ENCODE measurements around the gene PCNT.

The PCNT gene

DNA sequence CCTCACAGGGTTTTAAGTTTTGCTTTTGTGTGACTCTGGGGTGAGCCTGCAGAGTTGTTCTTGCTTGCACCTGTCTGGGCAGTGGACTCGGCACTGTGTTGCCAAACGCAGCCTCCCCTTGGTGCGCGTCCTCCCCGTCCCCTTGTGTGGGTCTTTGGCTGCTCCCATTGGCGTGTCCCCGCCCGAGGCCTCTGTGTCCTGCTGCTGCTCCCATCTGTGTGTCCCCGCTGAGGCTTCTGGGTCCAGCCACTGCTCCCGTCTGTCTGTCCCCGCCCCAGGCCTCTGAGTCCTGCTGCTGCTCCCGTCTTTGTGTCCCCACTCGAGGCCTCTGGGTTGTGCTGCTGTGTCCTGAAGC, 62.8 kb downstream of the PCNT start:
- no peak for DNase-seq (ENCODE audit: low spot score)
- no peak overlapping the region for H3K23ac ChIP-seq (ENCODE audit: low read depth, low read length, poor library complexity)
- H2BK5ac ChIP-seq (ENCODE audit: low read length): no peak overlapping the region

DNA sequence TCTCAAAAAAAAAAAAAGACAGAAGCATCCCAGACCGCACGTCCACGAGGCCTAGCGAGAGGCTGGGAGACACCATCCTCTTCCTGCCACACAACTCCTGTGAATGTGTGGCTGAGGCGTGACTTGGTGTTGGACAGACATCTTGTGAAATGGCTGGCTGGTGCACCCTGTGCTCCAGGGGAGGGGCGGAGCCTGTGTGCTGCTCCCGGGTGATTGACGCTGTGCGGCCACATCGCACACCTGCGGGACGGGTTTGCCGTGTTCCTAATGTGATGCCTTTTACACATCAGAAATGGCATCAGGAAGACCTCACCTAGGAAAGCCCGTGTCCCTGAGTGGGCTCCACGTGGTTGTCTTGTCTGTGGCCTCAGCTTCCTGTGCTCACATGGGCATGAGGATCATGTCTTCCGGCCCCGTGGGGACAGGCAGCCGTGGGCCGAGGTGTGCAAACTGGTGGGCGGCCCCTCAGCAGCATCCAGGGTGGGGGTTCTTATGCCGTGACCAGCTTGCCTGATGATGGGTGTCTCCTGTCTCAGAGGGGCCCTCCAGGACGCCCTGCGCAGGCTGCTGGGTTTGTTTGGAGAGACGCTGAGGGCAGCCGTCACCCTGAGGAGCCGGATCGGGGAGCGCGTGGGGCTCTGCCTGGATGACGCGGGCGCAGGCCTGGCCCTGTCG, 64.4 kb downstream of the PCNT start:
- Histone ChIP-seq H4K91ac (ENCODE audit: low read depth, low read length, poor library complexity) (no peak overlapping the region), H3K4me1 (ENCODE audit: control insufficient read depth in 2 of 2, insufficient read depth in 1 of 2, low read depth in 1 of 2, low read length in 2 of 2) (no peaks in the 10 kb centered on the region), H3K18ac (ENCODE audit: low read length) (no peak overlapping the region), H3K9ac (ENCODE audit: low read depth, low read length, poor library complexity) (no peak overlapping the region), H2BK120ac (ENCODE audit: low read depth, low read length) (peak overlapping the region; percentile 67), H3K4ac (ENCODE audit: low read length) (no peak overlapping the region), H2AK5ac (ENCODE audit: low read depth, low read length) (no peak overlapping the region), H2BK5ac (ENCODE audit: low read length) (no peak overlapping the region), H2AFZ (ENCODE audit: low read length) (no peak overlapping the region), H3K36me3 (replicated peaks in 1 of 2; ENCODE audit: control insufficient read depth in 2 of 2, insufficient read depth in 2 of 2, low read length in 2 of 2) (peaks cover 31 to 76% of the 10 kb centered on the region in 2 donors), H2BK12ac (ENCODE audit: low read length) (no peak overlapping the region), H3K4me2 (ENCODE audit: insufficient read depth, low read length, poor library complexity, severe bottlenecking) (no peak overlapping the region), H3K14ac (ENCODE audit: low read length) (peak overlapping the region; percentile 31), H2BK15ac (ENCODE audit: low read length) (no peak overlapping the region), H3K27ac (replicated peaks; ENCODE audit: low read length) (no peak overlapping the region), H3K9me3 (replicated peaks in 1 of 2; ENCODE audit: control insufficient read depth in 2 of 2, insufficient read depth in 1 of 2, low read depth in 1 of 2, low read length in 2 of 2) (peaks cover 5 to 9% of the 10 kb centered on the region in 2 donors), H3K27me3 (ENCODE audit: control insufficient read depth in 3 of 3, insufficient read depth in 3 of 3, low read depth in 1 of 3, low read length in 3 of 3) (no peaks in the 10 kb centered on the region), H4K8ac (ENCODE audit: low read depth, low read length) (peak overlapping the region; percentile 48), H3K23ac (ENCODE audit: low read depth, low read length, poor library complexity) (peak overlapping the region; percentile 95), H3K4me3 (ENCODE audit: low read length in 2 of 2) (no peak overlapping the region), H3K79me1 (ENCODE audit: low read depth, low read length) (peaks cover 15% of the 10 kb centered on the region)
- no peak for DNase-seq (ENCODE audit: low spot score)
- WGBS, 2 donors (ENCODE audit: extremely low coverage in 2 of 2, insufficient read length in 2 of 2, insufficient replicate concordance in 1 of 2): no CpG with 5 or more reads among the region's 33 CpGs

More for the DNA sequence above, 62.8 kb downstream of the PCNT start:
- peaks cover 44 to 76% of the 10 kb centered on the region in 2 donors for H3K36me3 ChIP-seq (replicated peaks in 1 of 2; ENCODE audit: control insufficient read depth in 2 of 2, insufficient read depth in 2 of 2, low read length in 2 of 2)
- H3K79me1 ChIP-seq (ENCODE audit: low read depth, low read length): peaks cover 22% of the 10 kb centered on the region
- H2BK15ac ChIP-seq (ENCODE audit: low read length): no peak overlapping the region
- no peak overlapping the region for H3K18ac ChIP-seq (ENCODE audit: low read length)
- H3K14ac ChIP-seq (ENCODE audit: low read length): no peak overlapping the region
- H2BK12ac ChIP-seq (ENCODE audit: low read length): no peak overlapping the region
- no CpG with 5 or more reads among the region's 13 CpGs for WGBS, 2 donors (ENCODE audit: extremely low coverage in 2 of 2, insufficient read length in 2 of 2, insufficient replicate concordance in 1 of 2)
- no peaks in the 10 kb centered on the region for H3K27me3 ChIP-seq (ENCODE audit: control insufficient read depth in 3 of 3, insufficient read depth in 3 of 3, low read depth in 1 of 3, low read length in 3 of 3)
- H3K4ac ChIP-seq (ENCODE audit: low read length): no peak overlapping the region
- no peak overlapping the region for H4K8ac ChIP-seq (ENCODE audit: low read depth, low read length)
- no peak overlapping the region for H3K9ac ChIP-seq (ENCODE audit: low read depth, low read length, poor library complexity)
- no peaks in the 10 kb centered on the region for H3K4me1 ChIP-seq (ENCODE audit: control insufficient read depth in 2 of 2, insufficient read depth in 1 of 2, low read depth in 1 of 2, low read length in 2 of 2)
- no peak overlapping the region for H2AFZ ChIP-seq (ENCODE audit: low read length)
- no peak overlapping the region for H2AK5ac ChIP-seq (ENCODE audit: low read depth, low read length)
- H3K4me2 ChIP-seq (ENCODE audit: insufficient read depth, low read length, poor library complexity, severe bottlenecking): no peak overlapping the region
- no peak overlapping the region for H3K27ac ChIP-seq (replicated peaks; ENCODE audit: low read length)
- H2BK120ac ChIP-seq (ENCODE audit: low read depth, low read length): no peak overlapping the region
- H3K9me3 ChIP-seq (replicated peaks in 1 of 2; ENCODE audit: control insufficient read depth in 2 of 2, insufficient read depth in 1 of 2, low read depth in 1 of 2, low read length in 2 of 2): peaks cover 6 to 23% of the 10 kb centered on the region in 2 donors
- no peak overlapping the region for H3K4me3 ChIP-seq (ENCODE audit: low read length in 2 of 2)
- H4K91ac ChIP-seq (ENCODE audit: low read depth, low read length, poor library complexity): peak overlapping the region; percentile 12

DNA sequence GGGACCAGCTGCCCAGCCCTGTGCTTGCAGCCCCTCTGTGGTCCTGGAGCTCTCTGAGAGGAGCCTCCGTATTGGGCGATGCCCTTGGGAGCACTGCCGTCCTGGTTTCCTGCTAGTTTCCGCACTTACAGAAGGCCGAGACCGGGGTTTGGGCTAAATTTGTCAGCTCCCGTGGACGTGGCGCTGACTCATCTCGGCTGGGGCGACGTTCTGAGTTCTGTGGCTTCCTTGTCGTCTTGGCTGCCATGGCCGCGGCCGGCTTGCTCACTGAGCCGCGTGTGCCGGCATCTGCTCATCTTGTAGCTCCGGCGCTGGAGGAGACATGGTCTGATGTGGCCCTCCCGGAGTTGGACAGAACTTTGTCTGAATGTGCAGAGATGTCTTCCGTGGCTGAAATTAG, 64.9 kb downstream of the PCNT start:
- Histone ChIP-seq H3K9me3 (replicated peaks in 1 of 2; ENCODE audit: control insufficient read depth in 2 of 2, insufficient read depth in 1 of 2, low read depth in 1 of 2, low read length in 2 of 2) (peaks cover 5 to 6% of the 10 kb centered on the region in 2 donors), H3K4me2 (ENCODE audit: insufficient read depth, low read length, poor library complexity, severe bottlenecking) (no peak overlapping the region), H3K79me1 (ENCODE audit: low read depth, low read length) (peaks cover 15% of the 10 kb centered on the region), H3K36me3 (replicated peaks in 1 of 2; ENCODE audit: control insufficient read depth in 2 of 2, insufficient read depth in 2 of 2, low read length in 2 of 2) (peaks cover 34 to 81% of the 10 kb centered on the region in 2 donors), H4K91ac (ENCODE audit: low read depth, low read length, poor library complexity) (no peak overlapping the region), H2AK5ac (ENCODE audit: low read depth, low read length) (no peak overlapping the region), H2BK15ac (ENCODE audit: low read length) (no peak overlapping the region), H3K9ac (ENCODE audit: low read depth, low read length, poor library complexity) (no peak overlapping the region), H2AFZ (ENCODE audit: low read length) (no peak overlapping the region), H3K27me3 (ENCODE audit: control insufficient read depth in 3 of 3, insufficient read depth in 3 of 3, low read depth in 1 of 3, low read length in 3 of 3) (no peaks in the 10 kb centered on the region), H2BK12ac (ENCODE audit: low read length) (no peak overlapping the region), H3K23ac (ENCODE audit: low read depth, low read length, poor library complexity) (no peak overlapping the region), H3K4me1 (ENCODE audit: control insufficient read depth in 2 of 2, insufficient read depth in 1 of 2, low read depth in 1 of 2, low read length in 2 of 2) (no peaks in the 10 kb centered on the region), H2BK5ac (ENCODE audit: low read length) (no peak overlapping the region), H3K27ac (replicated peaks; ENCODE audit: low read length) (no peak overlapping the region), H3K4ac (ENCODE audit: low read length) (no peak overlapping the region), H3K18ac (ENCODE audit: low read length) (no peak overlapping the region), H2BK120ac (ENCODE audit: low read depth, low read length) (peak overlapping the region; percentile 67), H3K14ac (ENCODE audit: low read length) (no peak overlapping the region), H4K8ac (ENCODE audit: low read depth, low read length) (no peak overlapping the region), H3K4me3 (ENCODE audit: low read length in 2 of 2) (no peak overlapping the region)
- no CpG with 5 or more reads among the region's 23 CpGs for WGBS, 2 donors (ENCODE audit: extremely low coverage in 2 of 2, insufficient read length in 2 of 2, insufficient replicate concordance in 1 of 2)
- no peak for DNase-seq (ENCODE audit: low spot score)

DNA sequence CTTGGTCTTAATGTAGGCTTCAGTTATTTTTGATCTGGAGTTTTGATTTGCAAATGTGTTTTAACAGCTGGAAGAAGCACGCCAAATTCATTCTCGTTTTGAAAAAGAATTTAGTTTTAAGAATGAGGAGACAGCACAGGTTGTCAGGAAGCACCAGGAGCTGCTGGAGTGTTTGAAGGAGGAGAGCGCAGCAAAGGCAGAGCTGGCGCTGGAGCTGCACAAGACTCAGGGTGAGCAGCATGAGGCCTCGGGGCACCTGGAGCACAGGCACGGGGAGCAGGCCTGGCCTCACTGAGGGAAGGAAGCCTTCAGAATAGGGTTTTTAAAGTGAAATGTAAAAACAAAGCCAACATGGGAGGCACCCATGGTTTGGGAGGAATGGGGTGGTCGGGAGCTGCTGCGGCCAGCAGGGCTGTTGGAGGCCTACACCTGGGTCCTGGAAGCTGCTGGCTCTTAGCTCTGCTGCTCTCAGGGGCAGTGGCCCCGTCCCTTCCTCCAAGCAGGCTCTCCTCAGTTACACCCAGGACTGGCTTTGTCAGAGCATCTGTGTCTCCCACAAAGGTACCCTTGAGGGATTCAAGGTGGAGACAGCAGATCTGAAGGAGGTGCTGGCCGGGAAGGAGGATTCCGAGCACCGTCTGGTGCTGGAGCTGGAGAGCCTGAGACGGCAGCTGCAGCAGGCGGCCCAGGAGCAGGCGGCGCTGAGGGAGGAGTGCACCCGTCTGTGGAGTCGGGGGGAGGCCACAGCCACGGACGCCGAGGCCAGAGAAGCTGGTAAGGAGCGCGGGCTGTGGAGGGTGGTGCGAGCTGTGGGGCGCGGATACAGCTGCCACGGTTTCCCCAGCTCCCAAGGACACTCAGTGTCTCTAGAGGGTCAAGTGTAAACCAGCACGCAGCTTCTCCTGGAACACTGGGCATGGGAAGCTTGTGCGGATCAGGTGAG, 66.9 kb downstream of the PCNT start:
- peak overlapping the region in 1 of 2 donors; percentile 27 for H3K4me3 ChIP-seq (ENCODE audit: low read length in 2 of 2)
- peaks cover 0 to 3% of the 10 kb centered on the region in 2 donors for H3K4me1 ChIP-seq (ENCODE audit: control insufficient read depth in 2 of 2, insufficient read depth in 1 of 2, low read depth in 1 of 2, low read length in 2 of 2)
- no CpG with 5 or more reads among the region's 29 CpGs for WGBS, 2 donors (ENCODE audit: extremely low coverage in 2 of 2, insufficient read length in 2 of 2, insufficient replicate concordance in 1 of 2)
- no peak overlapping the region for H2AFZ ChIP-seq (ENCODE audit: low read length)
- no peak overlapping the region for H2BK12ac ChIP-seq (ENCODE audit: low read length)
- peak overlapping the region; percentile 32 for H2BK5ac ChIP-seq (ENCODE audit: low read length)
- peak overlapping the region; percentile 7 for H3K9ac ChIP-seq (ENCODE audit: low read depth, low read length, poor library complexity)
- H3K36me3 ChIP-seq (replicated peaks in 1 of 2; ENCODE audit: control insufficient read depth in 2 of 2, insufficient read depth in 2 of 2, low read length in 2 of 2): peaks cover 29 to 75% of the 10 kb centered on the region in 2 donors
- H2BK120ac ChIP-seq (ENCODE audit: low read depth, low read length): no peak overlapping the region
- H3K4ac ChIP-seq (ENCODE audit: low read length): no peak overlapping the region
- no peak for DNase-seq (ENCODE audit: low spot score)
- H4K91ac ChIP-seq (ENCODE audit: low read depth, low read length, poor library complexity): no peak overlapping the region
- no peak overlapping the region for H4K8ac ChIP-seq (ENCODE audit: low read depth, low read length)
- H3K27me3 ChIP-seq (ENCODE audit: control insufficient read depth in 3 of 3, insufficient read depth in 3 of 3, low read depth in 1 of 3, low read length in 3 of 3): no peaks in the 10 kb centered on the region
- H3K14ac ChIP-seq (ENCODE audit: low read length): no peak overlapping the region
- H3K4me2 ChIP-seq (ENCODE audit: insufficient read depth, low read length, poor library complexity, severe bottlenecking): no peak overlapping the region
- H2AK5ac ChIP-seq (ENCODE audit: low read depth, low read length): no peak overlapping the region
- peak overlapping the region; percentile 59 for H3K23ac ChIP-seq (ENCODE audit: low read depth, low read length, poor library complexity)
- H2BK15ac ChIP-seq (ENCODE audit: low read length): no peak overlapping the region
- no peaks in the 10 kb centered on the region for H3K9me3 ChIP-seq (replicated peaks in 1 of 2; ENCODE audit: control insufficient read depth in 2 of 2, insufficient read depth in 1 of 2, low read depth in 1 of 2, low read length in 2 of 2)
- no peak overlapping the region for H3K27ac ChIP-seq (replicated peaks; ENCODE audit: low read length)
- peak overlapping the region; percentile 25 for H3K18ac ChIP-seq (ENCODE audit: low read length)
- H3K79me1 ChIP-seq (ENCODE audit: low read depth, low read length): peaks cover 9% of the 10 kb centered on the region
